SK-N-SH (cell line): ENCODE data around the gene MAD1L1.
A peak's percentile ranks its signal among the peaks of the same experiment; 100 is the strongest.

ENCODE experiments used
- CTCF ChIP-seq: fragments of 200-600 bp; sonication (generic); IDR thresholded peaks from 2 replicates; pipeline ENCODE4 v1.6.1; 2017; ENCODE audit warnings: antibody characterized with exemption, mild to moderate bottlenecking, moderate library complexity
- ELF1 ChIP-seq: IDR thresholded peaks from 2 replicates; pipeline ENCODE4 v1.4.0; 2012
- EZH2phosphoT487 ChIP-seq: fragments of 200-600 bp; sonication (generic); IDR thresholded peaks from 2 replicates; pipeline ENCODE4 v1.6.1; 2017; ENCODE audit warnings: low read depth, mixed run types, mild to moderate bottlenecking, antibody characterized with exemption, moderate library complexity, borderline replicate concordance
- PBX3 ChIP-seq: IDR thresholded peaks from 2 replicates; pipeline ENCODE4; 2012
- POLR2AphosphoS5 ChIP-seq: IDR thresholded peaks from 2 replicates; pipeline ENCODE4 v1.6.1; 2012; ENCODE audit warnings: low read depth, low read length
- RFX5 ChIP-seq: IDR thresholded peaks from 2 replicates; pipeline ENCODE4 v1.6.1; 2012; ENCODE audit warnings: mild to moderate bottlenecking, improper control_type of control experiment, low read length
- RXRA ChIP-seq: IDR thresholded peaks from 2 replicates; pipeline ENCODE4 v1.4.0; 2012; ENCODE audit warnings: low read depth, mild to moderate bottlenecking, borderline replicate concordance
- SIN3A ChIP-seq: IDR thresholded peaks from 2 replicates; pipeline ENCODE4 v1.6.1; 2012; ENCODE audit warnings: low read depth, mild to moderate bottlenecking, low read length, moderate library complexity, borderline replicate concordance

- TF ChIP-seq SIN3A (0 out of 2 replicates have a peak, but pooled peaks have one; percentile 30), POLR2AphosphoS5 (peak; percentile 76; the same call in 1 of the 2 replicates), PBX3 (peak; percentile 57; the same call in 1 of the 2 replicates), RXRA (no peak; the same call in 1 of the 2 replicates), CTCF (no peak), EZH2phosphoT487 (no peak), ELF1 (no peak), RFX5 (no peak)
Observed at GRCh38 chr7:2175514-2175913, 57.2 kb downstream of the MAD1L1 start.
